Melanocyte of skin (primary cell): Measurements from ENCODE around the gene NBEAL1. TPM values are rescaled to one million over a fixed set of nuclear protein-coding genes. Genes with fewer than 3 reads are reported as not detected.

ENCODE experiments used
- small RNA-seq, 2 donors: library from RNA; depleted of rRNA; stranded (forward); fragments of <200 nt; gene quantifications; one replicate each; pipeline ENCODE3, GENCODE V24; 2012
- total RNA-seq, 2 donors: library from RNA; depleted of rRNA; stranded (reverse); fragments of >200 nt; gene quantifications; 2 replicates each; pipeline ENCODE4 v1.2.3, GENCODE V29; 2012

The NBEAL1 gene
- 10 to 100 TPM; 41.0 to 63.3 TPM for total RNA-seq

DNA sequence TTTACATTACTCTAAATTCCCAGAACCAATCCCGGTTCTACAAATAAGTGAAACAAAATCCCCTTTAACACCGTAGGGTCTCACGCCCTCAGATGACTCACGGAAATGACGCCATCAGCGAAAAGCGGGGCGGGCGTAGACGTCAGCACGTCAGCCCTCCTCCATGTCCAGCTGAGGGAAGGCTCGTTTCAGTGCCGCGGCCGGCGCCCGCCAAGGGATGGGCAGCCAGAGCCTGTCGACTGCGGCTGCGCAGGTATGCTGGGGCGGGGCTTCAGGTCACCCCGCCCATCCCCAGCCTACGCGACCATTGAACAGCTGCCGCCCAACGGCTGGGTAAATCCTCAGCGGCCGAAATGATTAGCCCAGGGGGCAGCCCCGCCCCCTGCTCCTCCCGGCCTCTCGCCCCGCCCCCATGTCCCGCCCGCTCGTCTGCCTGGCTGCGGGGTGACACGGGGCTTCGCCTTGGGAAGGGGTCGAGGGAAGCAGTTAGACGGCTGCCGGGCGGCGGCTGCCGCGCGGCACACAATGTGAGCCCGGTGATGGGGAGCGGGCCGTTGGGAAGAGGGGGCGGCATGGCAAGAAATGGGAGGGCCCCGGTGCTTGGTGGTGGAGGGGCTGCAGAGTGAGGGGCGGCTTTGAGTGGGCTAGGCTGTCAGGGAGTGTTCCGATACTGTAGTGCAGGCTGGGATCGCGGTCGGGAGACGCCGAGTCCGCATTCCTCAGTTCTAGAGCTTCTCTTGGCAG, at the start of gene NBEAL1:
TSS of gene NBEAL1 (plus strand) at position 420 of the 744 bp plus-strand sequence. CDS start 1,510 bp downstream, outside the sequence.

DNA sequence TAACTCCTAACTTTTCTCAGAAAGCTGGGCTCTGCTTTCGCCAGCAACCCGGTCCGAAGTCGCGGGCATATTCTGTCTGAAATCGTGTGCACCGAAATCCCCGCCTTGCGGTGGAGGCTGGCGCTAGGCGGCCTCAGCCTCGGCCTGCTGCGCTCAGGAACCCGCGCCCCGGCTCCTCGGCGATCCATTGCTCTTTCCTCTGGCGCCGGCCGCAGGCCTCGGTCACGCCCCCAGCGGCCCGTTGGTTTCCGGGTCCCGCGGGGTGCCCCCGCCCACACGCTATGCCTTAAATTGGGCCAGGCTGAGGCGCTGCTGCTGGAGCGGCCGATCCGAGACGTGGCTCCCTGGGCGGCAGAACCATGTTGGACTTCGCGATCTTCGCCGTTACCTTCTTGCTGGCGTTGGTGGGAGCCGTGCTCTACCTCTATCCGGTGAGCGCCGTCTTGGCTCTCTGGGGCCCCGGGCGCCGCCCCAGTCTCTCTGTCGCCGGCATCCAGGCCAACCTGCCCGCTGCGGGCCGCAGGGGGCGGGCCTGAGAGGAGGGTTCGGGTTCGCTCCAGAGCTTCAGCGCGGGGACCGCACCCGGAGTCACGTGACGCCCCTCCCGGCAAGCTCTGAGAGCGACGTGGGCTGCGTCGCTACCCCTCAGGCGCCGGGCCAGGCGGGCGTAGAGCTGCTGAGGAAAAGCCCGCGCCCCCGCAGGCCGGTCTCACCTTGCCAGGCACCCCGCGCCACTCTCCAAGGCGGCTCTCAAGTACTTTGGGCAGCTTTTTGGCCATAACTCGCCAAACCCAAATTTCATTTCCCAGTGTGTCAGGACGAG, 224.2 kb downstream of the NBEAL1 start, which contains the start of gene CYP20A1:
TSS of gene CYP20A1 (plus strand) at position 315 of the 823 bp plus-strand sequence. CDS start at position 360, 45 bp downstream.

Small RNAs within 50 kb of the gene (small RNA-seq; reads per million reads assigned to genes)
- gene AC010900.2, result 0 reads per million in 2 donors
- gene RF00408, result 0 reads per million in 2 donors
- gene RN7SL670P, result 0 reads per million in 2 donors

Other genes with a start within 250 kb of the NBEAL1 start
- 1 to 10 TPM; 2.0 to 2.8 TPM for gene ICA1L, start 143.1 kb upstream of the NBEAL1 start, total RNA-seq
- 10 to 100 TPM; 29.6 to 77.3 TPM for gene WDR12, start 103.2 kb upstream of the NBEAL1 start, total RNA-seq
- 1 to 10 TPM; 3.7 to 6.2 TPM for gene CARF, start 102.6 kb upstream of the NBEAL1 start, total RNA-seq
- 10 to 100 TPM; 20.6 to 24.3 TPM for gene CYP20A1, start 224.1 kb downstream of the NBEAL1 start, total RNA-seq